ENCODE results near the gene ARHGAP6.

ARHGAP6 gene

DNA sequence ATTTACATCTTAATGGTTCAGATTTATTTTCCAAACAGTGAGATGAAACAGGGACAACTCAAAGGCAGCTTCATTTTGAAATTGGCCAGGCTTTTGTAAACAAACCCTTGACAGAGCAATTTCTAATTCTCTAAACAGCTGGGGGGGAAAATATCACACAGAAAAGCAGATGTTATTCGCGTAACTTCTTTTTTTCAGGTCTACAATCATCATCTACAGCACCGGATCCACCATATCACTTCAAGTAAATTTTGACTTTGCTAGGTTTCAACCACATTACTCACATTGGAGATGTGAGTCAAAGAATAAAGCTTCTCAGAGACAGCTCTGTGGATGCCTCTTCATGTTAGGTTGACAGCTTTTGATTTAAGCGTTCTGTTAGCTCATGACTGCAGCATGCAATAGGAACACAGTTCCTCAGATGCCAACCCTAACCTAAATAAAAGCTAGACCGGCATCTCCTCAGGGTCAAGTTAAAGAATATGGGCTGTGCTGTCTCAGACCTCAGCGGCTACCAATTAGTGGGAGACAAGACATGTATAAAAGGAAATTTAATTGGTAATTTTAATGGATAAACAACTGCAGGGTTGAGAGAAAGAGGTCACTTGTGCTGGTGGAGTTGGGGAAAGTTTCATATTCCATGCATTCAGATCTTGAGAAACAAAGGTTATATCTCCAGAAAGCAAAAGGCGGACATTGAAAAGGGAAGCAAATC is 345.8 kb downstream of the ARHGAP6 start:
- Histone ChIP-seq H3K36me3 (no peaks in the 10 kb centered on the region), H3K27me3 (ENCODE audit: insufficient read depth, low read depth, severe bottlenecking) (peaks cover 10% of the 10 kb centered on the region), H3K9me3 (ENCODE audit: severe bottlenecking) (no peaks in the 10 kb centered on the region), H3K27ac (no peak overlapping the region), H3K4me3 (ENCODE audit: low read depth, low read length) (no peak overlapping the region)
- DNase-seq = no peak
- TF ChIP-seq, protein P1, sequence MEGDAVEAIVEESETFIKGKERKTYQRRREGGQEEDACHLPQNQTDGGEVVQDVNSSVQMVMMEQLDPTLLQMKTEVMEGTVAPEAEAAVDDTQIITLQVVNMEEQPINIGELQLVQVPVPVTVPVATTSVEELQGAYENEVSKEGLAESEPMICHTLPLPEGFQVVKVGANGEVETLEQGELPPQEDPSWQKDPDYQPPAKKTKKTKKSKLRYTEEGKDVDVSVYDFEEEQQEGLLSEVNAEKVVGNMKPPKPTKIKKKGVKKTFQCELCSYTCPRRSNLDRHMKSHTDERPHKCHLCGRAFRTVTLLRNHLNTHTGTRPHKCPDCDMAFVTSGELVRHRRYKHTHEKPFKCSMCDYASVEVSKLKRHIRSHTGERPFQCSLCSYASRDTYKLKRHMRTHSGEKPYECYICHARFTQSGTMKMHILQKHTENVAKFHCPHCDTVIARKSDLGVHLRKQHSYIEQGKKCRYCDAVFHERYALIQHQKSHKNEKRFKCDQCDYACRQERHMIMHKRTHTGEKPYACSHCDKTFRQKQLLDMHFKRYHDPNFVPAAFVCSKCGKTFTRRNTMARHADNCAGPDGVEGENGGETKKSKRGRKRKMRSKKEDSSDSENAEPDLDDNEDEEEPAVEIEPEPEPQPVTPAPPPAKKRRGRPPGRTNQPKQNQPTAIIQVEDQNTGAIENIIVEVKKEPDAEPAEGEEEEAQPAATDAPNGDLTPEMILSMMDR (IDR thresholded peaks at IDR 0.05; ENCODE audit: low read depth, low read length) = no peak

DNA sequence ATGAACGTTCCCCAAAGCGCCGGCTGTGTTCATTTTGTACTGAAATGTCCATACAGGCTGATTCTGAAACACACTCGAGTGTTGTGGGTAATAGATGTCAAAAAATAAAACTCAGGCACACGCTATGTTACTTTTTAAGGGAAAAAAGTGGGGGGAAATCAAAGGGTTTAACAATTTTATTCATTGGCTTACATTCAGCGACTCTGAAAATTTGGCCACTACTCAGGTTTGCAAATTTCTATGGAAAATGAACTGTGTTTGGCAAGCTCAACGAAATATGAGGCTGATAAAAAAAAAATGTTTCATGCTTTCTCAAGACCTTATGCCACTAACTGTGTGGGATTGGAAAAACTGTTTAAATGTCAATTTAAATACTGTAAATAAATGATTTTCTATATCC is 354.0 kb downstream of the ARHGAP6 start:
- Histone ChIP-seq H3K27me3 (ENCODE audit: insufficient read depth, low read depth, severe bottlenecking) (peaks cover 9% of the 10 kb centered on the region), H3K36me3 (no peaks in the 10 kb centered on the region), H3K27ac (no peak overlapping the region), H3K4me3 (ENCODE audit: low read depth, low read length) (no peak overlapping the region), H3K9me3 (ENCODE audit: severe bottlenecking) (no peaks in the 10 kb centered on the region)
- TF ChIP-seq, protein P1 (IDR thresholded peaks at IDR 0.05; ENCODE audit: low read depth, low read length) = no peak
- DNase-seq = no peak

DNA sequence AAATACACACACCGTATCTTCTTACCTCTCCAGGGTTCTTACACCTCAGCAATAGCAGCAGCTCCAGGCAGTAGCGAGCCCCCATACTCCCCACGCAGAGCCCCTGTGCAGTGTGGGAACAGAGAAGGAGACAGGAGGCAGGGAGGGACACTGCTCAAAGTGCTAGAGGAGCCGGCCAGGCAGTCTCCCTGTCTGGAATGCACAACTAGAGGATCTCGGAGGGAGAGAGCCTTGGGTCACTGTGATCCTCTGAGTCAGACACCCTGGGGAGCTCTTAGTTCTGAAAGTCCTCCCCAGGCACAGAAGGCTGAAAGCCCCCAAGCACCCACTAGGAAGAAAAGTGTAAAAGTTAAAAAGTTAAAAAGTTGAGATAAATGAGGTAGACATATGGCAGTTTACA is 356.5 kb downstream of the ARHGAP6 start:
- no peak overlapping the region for H3K27ac ChIP-seq
- H3K36me3 ChIP-seq = no peaks in the 10 kb centered on the region
- TF ChIP-seq, protein P1 (IDR thresholded peaks at IDR 0.05; ENCODE audit: low read depth, low read length) = no peak
- H3K4me3 ChIP-seq (ENCODE audit: low read depth, low read length) = no peak overlapping the region
- DNase-seq = no peak
- peaks cover 11% of the 10 kb centered on the region for H3K27me3 ChIP-seq (ENCODE audit: insufficient read depth, low read depth, severe bottlenecking)
- no peaks in the 10 kb centered on the region for H3K9me3 ChIP-seq (ENCODE audit: severe bottlenecking)

DNA sequence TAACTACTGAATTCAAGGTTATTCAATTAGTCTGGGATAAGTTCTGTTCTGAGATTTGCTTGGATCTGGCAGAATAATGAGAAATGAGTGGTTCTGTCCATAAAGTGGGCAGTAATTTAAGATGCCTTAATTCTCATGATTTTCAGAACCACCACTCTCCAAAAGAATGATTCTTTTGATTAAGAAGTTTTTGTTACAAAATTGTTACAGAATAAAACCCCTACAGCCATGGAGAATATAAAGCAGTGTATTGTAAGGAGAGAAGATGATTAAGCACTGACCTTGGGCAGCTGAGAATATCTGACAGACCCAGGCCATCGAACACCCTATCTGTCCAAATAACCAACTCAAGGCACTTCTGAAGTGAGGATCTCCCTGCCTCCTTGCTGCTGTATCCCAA is 360.1 kb downstream of the ARHGAP6 start:
- no peaks in the 10 kb centered on the region for H3K36me3 ChIP-seq
- no peaks in the 10 kb centered on the region for H3K9me3 ChIP-seq (ENCODE audit: severe bottlenecking)
- H3K27ac ChIP-seq = no peak overlapping the region
- no peak overlapping the region for H3K4me3 ChIP-seq (ENCODE audit: low read depth, low read length)
- no peak for DNase-seq
- TF ChIP-seq, protein P1 (IDR thresholded peaks at IDR 0.05; ENCODE audit: low read depth, low read length) = no peak
- peaks cover 27% of the 10 kb centered on the region for H3K27me3 ChIP-seq (ENCODE audit: insufficient read depth, low read depth, severe bottlenecking)

DNA sequence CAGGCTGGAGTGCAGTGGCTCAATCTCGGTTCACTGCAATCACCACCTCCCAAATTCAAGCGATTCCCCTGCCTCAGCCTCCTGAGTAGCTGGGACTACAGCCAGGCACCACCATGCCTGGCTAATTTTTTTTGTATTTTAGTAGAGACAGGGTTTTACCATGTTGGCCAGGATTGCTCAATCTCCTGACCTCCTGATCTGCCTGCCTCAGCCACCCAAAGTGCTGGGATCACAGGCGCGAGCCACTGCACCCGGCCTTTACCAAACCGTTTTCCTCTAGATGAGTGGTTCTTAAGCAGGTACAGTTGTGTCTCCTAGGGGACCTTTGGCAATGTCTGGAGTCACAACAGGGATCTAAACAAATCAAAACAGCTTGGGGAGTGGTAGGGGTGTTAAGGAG is 360.9 kb downstream of the ARHGAP6 start:
- no peak for DNase-seq
- Histone ChIP-seq H3K9me3 (ENCODE audit: severe bottlenecking) (no peaks in the 10 kb centered on the region), H3K27ac (no peak overlapping the region)

More for the DNA sequence above, 360.9 kb downstream of the ARHGAP6 start:
- Histone ChIP-seq H3K36me3 (no peaks in the 10 kb centered on the region), H3K4me3 (ENCODE audit: low read depth, low read length) (no peak overlapping the region), H3K27me3 (ENCODE audit: insufficient read depth, low read depth, severe bottlenecking) (peaks cover 32% of the 10 kb centered on the region)
- TF ChIP-seq, protein P1 (IDR thresholded peaks at IDR 0.05; ENCODE audit: low read depth, low read length) = no peak

All from WERI-Rb-1 (cell line).